Bronchial epithelial cell (primary cell): ENCODE data around the gene TFPI. TPM values are rescaled to one million over a fixed set of nuclear protein-coding genes. Genes with fewer than 3 reads are reported as not detected.

Source experiments
- DNase-seq: peaks from one replicate; pipeline ENCODE4 v3.0.0-alpha.2; 2010; ENCODE audit warnings: low read depth
- FAIRE-seq: peaks from 2 replicates; lab custom pipeline; 2011; peaks lifted over from hg19 to GRCh38; lab: Jason Lieb, UNC
- H3K27me3 ChIP-seq: 2 replicates; pipeline ENCODE4 v1.5.1; 2011; ENCODE audit warnings: low read length; ENCODE audit not compliant: control insufficient read depth, insufficient read depth
- H3K36me3 ChIP-seq: 2 replicates; pipeline ENCODE4 v1.5.1; 2011; ENCODE audit warnings: low read length; ENCODE audit not compliant: control insufficient read depth, insufficient read depth
- H3K4me3 ChIP-seq: 2 replicates; pipeline ENCODE4 v1.5.1; 2011; ENCODE audit warnings: mild to moderate bottlenecking, low read depth, low read length, control low read depth
- total RNA-seq: library from RNA; depleted of rRNA; stranded (reverse); fragments of >200 nt; gene quantifications from 2 replicates; pipeline ENCODE4 v1.2.1, GENCODE V29; 2014
- TF ChIP-seq, protein P1 (sequence below): IDR thresholded peaks from 2 replicates; pipeline ENCODE4 v1.5.1; 2011; ENCODE audit warnings: mild to moderate bottlenecking, moderate library complexity, low read length, control low read depth, inconsistent platforms; ENCODE audit not compliant: insufficient read depth, severe bottlenecking

TFPI gene
- total RNA-seq, 1 donor from 2014 or later = 2.1 TPM

DNA sequence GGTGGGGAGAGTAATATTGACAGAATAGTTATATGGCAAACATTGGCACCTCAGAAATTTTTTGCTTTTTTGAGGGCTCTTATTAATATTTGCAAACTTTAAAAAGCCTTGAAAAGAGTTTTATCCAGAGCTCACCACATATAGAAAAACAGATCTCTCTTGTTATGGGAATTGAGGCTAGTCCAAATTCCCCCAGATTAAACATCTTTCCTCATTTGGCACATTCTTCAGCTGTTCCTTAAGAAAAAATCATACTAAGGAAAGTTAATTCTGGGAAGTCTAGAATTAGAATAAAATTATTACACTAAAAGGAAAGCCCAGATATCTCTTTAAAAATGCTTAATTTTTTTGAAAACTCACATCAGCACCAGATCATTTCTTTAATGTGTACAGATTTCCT lies 5.6 kb downstream of the TFPI start:
- no peak for FAIRE-seq
- no peak overlapping the region for H3K4me3 ChIP-seq

DNA sequence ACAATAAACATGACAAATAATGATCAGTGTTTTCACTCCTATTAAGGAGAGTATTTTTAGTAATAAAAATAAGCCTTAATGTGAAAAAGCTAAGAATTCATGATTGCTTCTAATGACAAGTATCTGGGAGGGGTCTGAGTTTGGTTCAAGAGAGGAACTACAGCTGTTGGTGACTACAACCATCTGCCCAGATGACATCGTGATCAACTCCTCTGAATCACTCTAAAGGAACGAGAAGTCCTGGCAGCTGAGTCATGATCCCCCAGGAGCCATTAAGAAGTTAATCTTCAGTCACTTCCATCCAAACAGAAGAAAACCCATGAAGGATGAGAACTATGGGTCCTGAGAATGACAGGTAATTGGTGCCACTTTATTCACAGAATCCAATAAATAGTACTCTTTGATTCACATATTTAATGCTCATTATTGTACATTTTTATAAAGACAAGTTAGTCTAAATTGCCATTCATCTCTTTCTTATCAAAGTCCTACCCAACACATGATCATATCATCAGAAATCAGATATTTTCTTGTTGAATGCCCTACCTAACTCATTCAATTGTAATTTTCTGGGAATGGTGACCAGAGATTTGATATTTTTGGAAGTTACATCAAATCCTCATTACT lies 6.8 kb downstream of the TFPI start:
- Histone ChIP-seq H3K36me3 (no peaks in the 10 kb centered on the region), H3K27me3 (no peaks in the 10 kb centered on the region), H3K4me3 (no peak overlapping the region)
- TF ChIP-seq, protein P1, sequence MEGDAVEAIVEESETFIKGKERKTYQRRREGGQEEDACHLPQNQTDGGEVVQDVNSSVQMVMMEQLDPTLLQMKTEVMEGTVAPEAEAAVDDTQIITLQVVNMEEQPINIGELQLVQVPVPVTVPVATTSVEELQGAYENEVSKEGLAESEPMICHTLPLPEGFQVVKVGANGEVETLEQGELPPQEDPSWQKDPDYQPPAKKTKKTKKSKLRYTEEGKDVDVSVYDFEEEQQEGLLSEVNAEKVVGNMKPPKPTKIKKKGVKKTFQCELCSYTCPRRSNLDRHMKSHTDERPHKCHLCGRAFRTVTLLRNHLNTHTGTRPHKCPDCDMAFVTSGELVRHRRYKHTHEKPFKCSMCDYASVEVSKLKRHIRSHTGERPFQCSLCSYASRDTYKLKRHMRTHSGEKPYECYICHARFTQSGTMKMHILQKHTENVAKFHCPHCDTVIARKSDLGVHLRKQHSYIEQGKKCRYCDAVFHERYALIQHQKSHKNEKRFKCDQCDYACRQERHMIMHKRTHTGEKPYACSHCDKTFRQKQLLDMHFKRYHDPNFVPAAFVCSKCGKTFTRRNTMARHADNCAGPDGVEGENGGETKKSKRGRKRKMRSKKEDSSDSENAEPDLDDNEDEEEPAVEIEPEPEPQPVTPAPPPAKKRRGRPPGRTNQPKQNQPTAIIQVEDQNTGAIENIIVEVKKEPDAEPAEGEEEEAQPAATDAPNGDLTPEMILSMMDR = no peak
- DNase-seq = peak; percentile 93
- no peak for FAIRE-seq

More for the DNA sequence above, 5.6 kb downstream of the TFPI start:
- no peak for DNase-seq
- TF ChIP-seq, protein P1 = no peak
- Histone ChIP-seq H3K27me3 (no peaks in the 10 kb centered on the region), H3K36me3 (no peaks in the 10 kb centered on the region)

DNA sequence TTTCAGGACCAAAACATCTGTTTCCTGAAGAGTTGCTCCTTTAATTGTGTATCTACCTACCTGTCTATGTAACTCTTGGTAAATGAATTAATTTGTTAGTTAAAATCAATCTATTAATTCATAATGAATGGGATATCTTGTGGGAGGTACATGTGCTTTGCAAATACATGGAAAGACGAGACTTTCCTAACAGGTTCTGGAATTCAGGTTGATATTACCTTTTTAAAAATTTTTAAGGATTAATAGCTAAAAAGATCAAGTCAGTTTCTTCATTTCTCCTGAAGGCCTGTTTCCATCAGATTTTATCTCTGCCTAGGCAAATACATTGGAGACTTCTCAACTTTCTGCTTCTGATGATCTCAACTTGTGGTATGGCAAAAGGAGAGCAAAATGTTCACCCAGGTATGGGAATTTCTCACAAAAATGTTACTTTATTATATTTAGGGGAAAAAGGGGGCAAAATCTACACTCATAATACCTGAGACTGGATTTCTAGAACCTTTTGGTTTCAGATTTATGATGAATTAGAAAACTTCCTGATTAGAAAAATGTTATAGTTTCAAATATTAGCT lies 7.4 kb downstream of the TFPI start:
- Histone ChIP-seq H3K4me3 (no peak overlapping the region), H3K36me3 (no peaks in the 10 kb centered on the region), H3K27me3 (no peaks in the 10 kb centered on the region)
- no peak for FAIRE-seq
- TF ChIP-seq, protein P1 = no peak
- DNase-seq = no peak

DNA sequence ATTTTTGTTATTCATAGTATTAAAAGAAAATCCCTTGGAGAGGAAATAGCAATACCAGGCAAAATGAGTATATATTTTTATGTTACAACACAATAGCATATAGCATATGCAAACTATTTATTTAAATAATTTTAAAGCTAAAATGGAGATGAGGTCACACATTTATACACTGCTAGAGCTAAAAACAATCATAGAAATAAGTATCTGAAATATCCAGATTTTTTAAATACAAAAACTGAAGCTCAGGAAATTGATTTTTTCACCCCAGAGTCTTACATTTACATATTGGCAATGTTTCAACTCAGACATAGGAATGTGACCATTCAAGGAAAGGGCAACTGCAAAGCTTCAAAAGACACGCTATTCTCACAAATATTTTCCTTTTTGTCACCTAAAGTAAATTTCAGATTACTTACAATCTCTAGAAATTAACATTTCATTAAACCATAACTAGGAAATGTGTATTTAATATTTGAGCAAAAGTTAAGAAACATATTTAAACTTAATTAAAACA lies 8.9 kb downstream of the TFPI start:
- H3K27me3 ChIP-seq = no peaks in the 10 kb centered on the region
- no peak for FAIRE-seq
- TF ChIP-seq, protein P1 = no peak
- no peak overlapping the region for H3K4me3 ChIP-seq
- no peak for DNase-seq
- H3K36me3 ChIP-seq = no peaks in the 10 kb centered on the region

DNA sequence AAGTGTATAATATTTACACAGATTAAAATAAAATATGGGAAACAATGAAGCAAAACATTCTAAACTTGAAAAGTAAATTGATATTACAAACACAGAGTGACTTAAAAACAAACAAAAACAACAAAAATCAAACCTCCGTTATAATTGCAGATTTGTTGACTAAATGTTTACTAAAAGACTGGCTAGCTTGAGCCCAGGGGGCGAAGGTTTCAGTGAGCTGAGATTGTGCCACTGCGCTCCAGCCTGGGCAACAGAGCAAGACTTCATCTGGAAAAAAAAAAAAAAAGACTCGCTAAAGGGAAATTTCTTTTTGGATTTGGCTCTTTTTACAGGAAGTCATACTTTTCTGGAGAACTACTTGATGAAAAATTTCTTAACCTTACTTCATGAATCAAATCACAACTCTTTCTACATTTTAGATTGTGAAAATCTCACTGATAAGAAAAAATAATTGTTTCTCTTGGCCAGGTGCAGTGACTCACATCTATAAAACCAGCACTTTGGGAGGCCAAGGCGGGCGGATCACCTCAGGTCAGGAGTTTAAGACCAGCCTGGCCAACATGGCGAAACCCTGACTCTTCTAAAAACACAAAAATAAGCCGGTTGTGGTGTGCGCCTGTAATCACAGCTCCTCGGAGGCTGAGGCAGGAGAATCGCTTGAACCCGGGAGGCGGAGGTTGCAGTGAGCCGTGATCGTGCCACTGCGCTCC lies 9.7 kb downstream of the TFPI start:
- TF ChIP-seq, protein P1 = no peak
- Histone ChIP-seq H3K27me3 (no peaks in the 10 kb centered on the region), H3K36me3 (no peaks in the 10 kb centered on the region), H3K4me3 (no peak overlapping the region)
- FAIRE-seq = no peak
- DNase-seq = no peak
